Karpas-422 (cell line): ENCODE data around the gene PXDC1. TPM values are rescaled to one million over a fixed set of nuclear protein-coding genes. Genes with fewer than 3 reads are reported as not detected.

Source experiments
- DNase-seq: peaks from one replicate; pipeline ENCODE4 v3.0.0-alpha.2; 2015
- H2AFZ ChIP-seq: fragments of 200-600 bp; sonication (generic); 2 replicates; pipeline ENCODE4 v1.6.1; 2014; ENCODE audit warnings: antibody characterized with exemption, low read length, mixed read lengths
- H3K27ac ChIP-seq: fragments of 200-600 bp; sonication (generic); 2 replicates; pipeline ENCODE4 v1.5.1; 2014; ENCODE audit warnings: mild to moderate bottlenecking, low read length, moderate library complexity
- H3K27me3 ChIP-seq: fragments of 200-600 bp; sonication (generic); 2 replicates; pipeline ENCODE4 v1.6.1; 2014; ENCODE audit warnings: low read length, mixed read lengths
- H3K36me3 ChIP-seq: fragments of 200-600 bp; sonication (generic); 2 replicates; pipeline ENCODE4 v1.6.1; 2014; ENCODE audit warnings: low read length, mixed read lengths; ENCODE audit not compliant: insufficient read depth
- H3K4me1 ChIP-seq: fragments of 200-600 bp; sonication (generic); 2 replicates; pipeline ENCODE4 v1.6.1; 2014; ENCODE audit warnings: mild to moderate bottlenecking, low read length, mixed read lengths
- H3K4me2 ChIP-seq: fragments of 200-600 bp; sonication (generic); 2 replicates; pipeline ENCODE4 v1.6.1; 2014; ENCODE audit warnings: low read length, low read depth, mild to moderate bottlenecking; ENCODE audit not compliant: poor library complexity, severe bottlenecking
- H3K4me3 ChIP-seq: fragments of 200-600 bp; sonication (generic); 2 replicates; pipeline ENCODE4 v1.5.1; 2014; ENCODE audit warnings: mild to moderate bottlenecking, antibody characterized with exemption, low read length, mixed read lengths
- H3K79me2 ChIP-seq: fragments of 200-600 bp; sonication (generic); 2 replicates; pipeline ENCODE4 v1.6.1; 2014; ENCODE audit warnings: mild to moderate bottlenecking, low read length, mixed read lengths
- H3K9ac ChIP-seq: fragments of 200-600 bp; sonication (generic); 2 replicates; pipeline ENCODE4 v1.6.0; 2014; ENCODE audit warnings: low read length
- H3K9me2 ChIP-seq: fragments of 200-600 bp; sonication (generic), shearing (Covaris generic); replicated peaks from 2 replicates; pipeline ENCODE4 v1.6.0; 2014; ENCODE audit warnings: mild to moderate bottlenecking, low read length, moderate library complexity; ENCODE audit not compliant: insufficient read depth
- H3K9me3 ChIP-seq: fragments of 300-700, 200-600 bp; sonication (generic); 2 replicates; pipeline ENCODE4 v1.6.1; 2014; ENCODE audit warnings: low read length, mixed read lengths
- H4K20me1 ChIP-seq: fragments of 200-600 bp; sonication (generic); 2 replicates; pipeline ENCODE4 v1.6.1; 2014; ENCODE audit warnings: mild to moderate bottlenecking, antibody characterized with exemption, low read length, low read depth; ENCODE audit not compliant: insufficient read depth
- total RNA-seq: library from RNA; depleted of rRNA; stranded (reverse); fragments of >200 nt; shearing (Covaris generic); gene quantifications from 2 replicates; pipeline ENCODE4 v1.2.3, GENCODE V29; 2014; ENCODE audit warnings: low replicate concordance

Gene PXDC1
- total RNA-seq, 1 experiment from 2014 or later = not detected

- Histone ChIP-seq H3K9me3 (no peaks in the 10 kb centered on the region), H3K79me2 (no peaks in the 10 kb centered on the region), H3K4me3 (no peak overlapping the region), H3K27ac (no peak overlapping the region), H3K27me3 (no peaks in the 10 kb centered on the region), H3K4me1 (peaks cover 10% of the 10 kb centered on the region), H3K9ac (no peak overlapping the region), H3K36me3 (no peaks in the 10 kb centered on the region), H2AFZ (no peak overlapping the region), H3K9me2 (no peaks in the 10 kb centered on the region), H4K20me1 (no peaks in the 10 kb centered on the region), H3K4me2 (no peak overlapping the region)
- DNase-seq = peak; percentile 68
Observed at GRCh38 chr6:3748208-3749066, 3.1 kb downstream of the PXDC1 start.

- no peak overlapping the region for H3K9ac ChIP-seq
- no peak overlapping the region for H3K27ac ChIP-seq
- no peak overlapping the region for H3K4me3 ChIP-seq
Observed at GRCh38 chr6:3747100-3747737, 4.3 kb downstream of the PXDC1 start.

GRCh38 chr6:3746696-3747095 lies 4.8 kb downstream of the PXDC1 start:
- Histone ChIP-seq H4K20me1 (no peaks in the 10 kb centered on the region), H3K4me3 (no peak overlapping the region)

More at GRCh38 chr6:3747100-3747737, 4.3 kb downstream of the PXDC1 start:
- H3K36me3 ChIP-seq = no peaks in the 10 kb centered on the region
- no peaks in the 10 kb centered on the region for H4K20me1 ChIP-seq
- no peak for DNase-seq
- no peaks in the 10 kb centered on the region for H3K27me3 ChIP-seq
- no peak overlapping the region for H2AFZ ChIP-seq
- H3K4me2 ChIP-seq = no peak overlapping the region
- H3K4me1 ChIP-seq = peaks cover 18% of the 10 kb centered on the region
- H3K9me3 ChIP-seq = no peaks in the 10 kb centered on the region
- H3K9me2 ChIP-seq = no peaks in the 10 kb centered on the region
- no peaks in the 10 kb centered on the region for H3K79me2 ChIP-seq

GRCh38 chr6:3746119-3746691 lies 5.3 kb downstream of the PXDC1 start:
- Histone ChIP-seq H4K20me1 (no peaks in the 10 kb centered on the region), H3K4me3 (no peak overlapping the region), H3K27me3 (no peaks in the 10 kb centered on the region), H3K27ac (no peak overlapping the region), H3K36me3 (no peaks in the 10 kb centered on the region), H3K4me1 (peaks cover 21% of the 10 kb centered on the region), H2AFZ (no peak overlapping the region), H3K4me2 (no peak overlapping the region), H3K9me2 (no peaks in the 10 kb centered on the region), H3K9me3 (no peaks in the 10 kb centered on the region), H3K79me2 (no peaks in the 10 kb centered on the region), H3K9ac (no peak overlapping the region)
- DNase-seq = no peak

More at GRCh38 chr6:3746696-3747095, 4.8 kb downstream of the PXDC1 start:
- no peak overlapping the region for H2AFZ ChIP-seq
- no peak overlapping the region for H3K9ac ChIP-seq
- no peaks in the 10 kb centered on the region for H3K36me3 ChIP-seq
- H3K27ac ChIP-seq = no peak overlapping the region
- DNase-seq = no peak
- H3K79me2 ChIP-seq = no peaks in the 10 kb centered on the region
- H3K4me1 ChIP-seq = peaks cover 21% of the 10 kb centered on the region
- H3K9me3 ChIP-seq = no peaks in the 10 kb centered on the region
- H3K4me2 ChIP-seq = no peak overlapping the region
- no peaks in the 10 kb centered on the region for H3K27me3 ChIP-seq
- H3K9me2 ChIP-seq = no peaks in the 10 kb centered on the region

- no peak overlapping the region for H3K9ac ChIP-seq
- no peak for DNase-seq
- H2AFZ ChIP-seq = no peak overlapping the region
- H3K4me3 ChIP-seq = no peak overlapping the region
- H3K79me2 ChIP-seq = no peaks in the 10 kb centered on the region
- H3K36me3 ChIP-seq = no peaks in the 10 kb centered on the region
- H3K4me1 ChIP-seq = peaks cover 21% of the 10 kb centered on the region
- no peaks in the 10 kb centered on the region for H4K20me1 ChIP-seq
- no peak overlapping the region for H3K4me2 ChIP-seq
- H3K9me3 ChIP-seq = no peaks in the 10 kb centered on the region
- no peaks in the 10 kb centered on the region for H3K9me2 ChIP-seq
- H3K27me3 ChIP-seq = no peaks in the 10 kb centered on the region
- H3K27ac ChIP-seq = no peak overlapping the region
Observed at GRCh38 chr6:3745566-3746118, 5.9 kb downstream of the PXDC1 start.

- no peaks in the 10 kb centered on the region for H3K79me2 ChIP-seq
- no peak for DNase-seq
Observed at GRCh38 chr6:3744901-3745470, 6.5 kb downstream of the PXDC1 start.

GRCh38 chr6:3744211-3744900 lies 7.2 kb downstream of the PXDC1 start:
- no peak overlapping the region for H3K4me2 ChIP-seq
- H3K79me2 ChIP-seq = no peaks in the 10 kb centered on the region
- no peak overlapping the region for H3K4me3 ChIP-seq
- H4K20me1 ChIP-seq = no peaks in the 10 kb centered on the region
- DNase-seq = no peak
- H3K4me1 ChIP-seq = peaks cover 21% of the 10 kb centered on the region
- no peak overlapping the region for H3K9ac ChIP-seq
- no peak overlapping the region for H3K27ac ChIP-seq
- H3K36me3 ChIP-seq = no peaks in the 10 kb centered on the region
- no peaks in the 10 kb centered on the region for H3K9me2 ChIP-seq
- no peak overlapping the region for H2AFZ ChIP-seq
- no peaks in the 10 kb centered on the region for H3K27me3 ChIP-seq
- H3K9me3 ChIP-seq = no peaks in the 10 kb centered on the region

More at GRCh38 chr6:3744901-3745470, 6.5 kb downstream of the PXDC1 start:
- Histone ChIP-seq H3K27me3 (no peaks in the 10 kb centered on the region), H3K9me3 (no peaks in the 10 kb centered on the region), H3K9ac (no peak overlapping the region), H3K9me2 (no peaks in the 10 kb centered on the region), H3K4me2 (no peak overlapping the region), H3K36me3 (no peaks in the 10 kb centered on the region), H3K27ac (no peak overlapping the region), H2AFZ (no peak overlapping the region), H3K4me3 (no peak overlapping the region), H4K20me1 (no peaks in the 10 kb centered on the region), H3K4me1 (peaks cover 21% of the 10 kb centered on the region)
